Bronchial epithelial cell (primary cell): ENCODE data around the gene MPZL1. TPM values are rescaled to one million over a fixed set of nuclear protein-coding genes. Genes with fewer than 3 reads are reported as not detected.
A peak's percentile ranks its signal among the peaks of the same experiment; 100 is the strongest.

Experiments used
- DNase-seq: peaks from one replicate; pipeline ENCODE4 v3.0.0-alpha.2; 2010; ENCODE audit warnings: low read depth
- FAIRE-seq: peaks from 2 replicates; lab custom pipeline; 2011; peaks lifted over from hg19 to GRCh38; lab: Jason Lieb, UNC
- H3K27me3 ChIP-seq: 2 replicates; pipeline ENCODE4 v1.5.1; 2011; ENCODE audit warnings: low read length; ENCODE audit not compliant: control insufficient read depth, insufficient read depth
- H3K36me3 ChIP-seq: 2 replicates; pipeline ENCODE4 v1.5.1; 2011; ENCODE audit warnings: low read length; ENCODE audit not compliant: control insufficient read depth, insufficient read depth
- H3K4me3 ChIP-seq: 2 replicates; pipeline ENCODE4 v1.5.1; 2011; ENCODE audit warnings: mild to moderate bottlenecking, low read depth, low read length, control low read depth
- CTCF ChIP-seq: IDR thresholded peaks from 2 replicates; pipeline ENCODE4 v1.5.1; 2011; ENCODE audit warnings: mild to moderate bottlenecking, moderate library complexity, low read length, control low read depth, inconsistent platforms; ENCODE audit not compliant: insufficient read depth, severe bottlenecking
- total RNA-seq: library from RNA; depleted of rRNA; stranded (reverse); fragments of >200 nt; gene quantifications from 2 replicates; pipeline ENCODE4 v1.2.1, GENCODE V29; 2014

MPZL1 gene
- total RNA-seq, 1 donor from 2014 or later = 95.6 TPM

- H3K27me3 ChIP-seq = no peaks in the 10 kb centered on the region
- no peak for FAIRE-seq
- H3K36me3 ChIP-seq = peaks cover 4% of the 10 kb centered on the region
- no peak for TF ChIP-seq CTCF
- no peak for DNase-seq
- no peak overlapping the region for H3K4me3 ChIP-seq
These were observed 35.9 kb downstream of the MPZL1 start for GRCh38 chr1:167757433-167758309.

GRCh38 chr1:167761400-167761799 is 39.6 kb downstream of the MPZL1 start:
- no peak for TF ChIP-seq CTCF
- no peak overlapping the region for H3K4me3 ChIP-seq
- DNase-seq (no peak), FAIRE-seq (no peak)
- peaks cover 6% of the 10 kb centered on the region for H3K36me3 ChIP-seq
- H3K27me3 ChIP-seq = no peaks in the 10 kb centered on the region

- DNase-seq = no peak
- Histone ChIP-seq H3K4me3 (no peak overlapping the region), H3K27me3 (no peaks in the 10 kb centered on the region), H3K36me3 (peaks cover 4% of the 10 kb centered on the region)
- TF ChIP-seq CTCF = no peak
- no peak for FAIRE-seq
These were observed 40.4 kb downstream of the MPZL1 start for GRCh38 chr1:167762061-167762746.

GRCh38 chr1:167763525-167764220 is 41.9 kb downstream of the MPZL1 start:
- TF ChIP-seq CTCF = no peak
- peak; percentile 57 for DNase-seq
- H3K36me3 ChIP-seq = peaks cover 5% of the 10 kb centered on the region
- FAIRE-seq = no peak
- no peak overlapping the region for H3K4me3 ChIP-seq
- no peaks in the 10 kb centered on the region for H3K27me3 ChIP-seq

GRCh38 chr1:167764458-167765330 is 42.9 kb downstream of the MPZL1 start:
- DNase-seq (no peak), FAIRE-seq (no peak)
- Histone ChIP-seq H3K36me3 (peaks cover 5% of the 10 kb centered on the region), H3K27me3 (no peaks in the 10 kb centered on the region), H3K4me3 (no peak overlapping the region)
- TF ChIP-seq CTCF = no peak
